Kidney (tissue), 14 donors: Measurements from ENCODE around the gene PITRM1. TPM values are rescaled to one million over a fixed set of nuclear protein-coding genes. Genes with fewer than 3 reads are reported as not detected.
"Not testable (repeated sequence)": the region's sequence is repeated elsewhere in the genome, so short reads cannot be mapped to it uniquely, and the experiment has no call there.

Experiments
- DNase-seq, 5 donors: peaks; one replicate each; pipeline ENCODE4 v3.0.0-alpha.2; 2013 to 2020
- FAIRE-seq: peaks from 2 replicates; lab custom pipeline; 2012; peaks lifted over from hg19 to GRCh38; lab: Jason Lieb, UNC
- H3K27ac ChIP-seq, 2 donors: one replicate each; pipeline ENCODE4 v1.7.0; 2013; ENCODE audit warnings: low read depth in 2 of 2, low read length in 2 of 2, inconsistent platforms in 1 of 2
- H3K27me3 ChIP-seq: one replicate; pipeline ENCODE4 v1.7.1; 2013; ENCODE audit warnings: low read length, inconsistent platforms; ENCODE audit not compliant: control insufficient read depth, insufficient read depth
- H3K36me3 ChIP-seq, 3 donors: one replicate each; pipeline versions ENCODE4 v1.7.0 to v1.7.1; 2013; ENCODE audit warnings: low read length in 3 of 3, control low read depth in 1 of 3, inconsistent platforms in 1 of 3; ENCODE audit not compliant: insufficient read depth in 3 of 3, control insufficient read depth in 2 of 3
- H3K4me1 ChIP-seq, 3 donors: one replicate each; pipeline versions ENCODE4 v1.7.0 to v1.7.1; 2013; ENCODE audit warnings: low read length in 3 of 3, inconsistent platforms in 1 of 3, low read depth in 1 of 3; ENCODE audit not compliant: control insufficient read depth in 2 of 3, insufficient read depth in 2 of 3
- H3K4me3 ChIP-seq, 3 donors: one replicate each; pipeline versions ENCODE4 v1.7.0 to v1.8.1; 2013; ENCODE audit warnings: low read length in 3 of 3, control low read depth in 1 of 3, inconsistent platforms in 1 of 3
- H3K9ac ChIP-seq, 3 donors: one replicate each; pipeline versions ENCODE4 v1.7.0 to v1.7.1; 2013; ENCODE audit warnings: low read length in 3 of 3, control low read depth in 1 of 3, inconsistent platforms in 1 of 3
- H3K9me3 ChIP-seq, 3 donors: one replicate each; pipeline versions ENCODE4 v1.7.0 to v1.7.1; 2013; ENCODE audit warnings: low read length in 3 of 3, control low read depth in 1 of 3, inconsistent platforms in 1 of 3; ENCODE audit not compliant: control insufficient read depth in 2 of 3, insufficient read depth in 1 of 3
- intact Hi-C: fragments of 100-400 bp; cut with DNase I; formaldehyde crosslinking; loops from one replicate; pipeline ENCODE4 v1.11.1; 2022
- polyA plus RNA-seq: library from polyadenylated mRNA; stranded (reverse); fragments of 350-450 nt; fragmentation: Illumina TruSeq; extraction: RNeasy Lipid Tissue Mini Kit (QIAGEN cat#74804); gene quantifications from one replicate; pipeline ENCODE4 v1.2.3, GENCODE V29; 2014; ENCODE audit warnings: low read depth, low replicate concordance; ENCODE audit not compliant: insufficient read depth
- total RNA-seq: library from RNA; stranded (reverse); fragmentation: NEBNext Ultra II Directional; extraction: Animal tissue kit (Norgen Biotek cat#: 25700); gene quantifications from one replicate; pipeline ENCODE4 v1.2.1, GENCODE V29; 2021
- TF ChIP-seq, protein P1 (sequence below): IDR thresholded peaks from 3 replicates; pipeline ENCODE4 v1.5.1; 2012; ENCODE audit warnings: mild to moderate bottlenecking, moderate library complexity, borderline replicate concordance; ENCODE audit not compliant: insufficient read depth; ENCODE audit errors: extremely low read depth
- donor health status: control.
- donor health status: control.
- donor health status: control.
- donor health status: control.
- donor health status: control.
- donor health status: DM: yes; HTN: yes; CAD: no.
- donor health status: Normal renal cell carcinoma (clear cell type).

The PITRM1 gene
- total and polyA plus RNA-seq, 2 donors from 2014 or later, result 28.8 to 60.7 TPM

DNA sequence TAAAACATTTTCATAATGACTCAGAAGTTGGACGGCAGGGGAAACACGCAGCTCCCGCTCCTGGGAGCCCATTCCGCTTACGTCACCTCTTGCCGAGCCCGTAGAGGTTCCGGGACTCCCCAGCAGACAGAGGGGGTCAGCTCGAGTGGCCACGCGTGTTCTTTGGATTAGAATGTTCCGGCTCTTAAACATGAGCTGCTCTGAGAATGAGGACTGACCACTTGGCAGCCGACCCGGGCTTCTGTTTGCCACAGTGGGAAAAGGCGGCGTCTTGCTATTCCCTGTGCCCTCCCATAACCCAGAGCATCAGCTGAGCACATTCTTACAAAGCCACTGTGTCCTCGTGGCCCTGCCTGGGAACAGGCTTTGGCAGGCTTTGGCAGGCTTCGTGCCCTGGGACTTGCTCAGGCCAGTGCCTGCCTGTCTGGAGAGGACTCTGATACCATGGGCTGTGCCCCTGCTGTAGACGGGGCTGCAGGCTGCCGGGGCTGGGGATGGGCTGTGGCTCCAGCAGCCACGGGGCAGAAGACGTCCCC, 65.1 kb downstream of the PITRM1 start:
- Histone ChIP-seq H3K9ac (peak overlapping the region in 1 of 3 donors; percentile 74), H3K4me3 (peak overlapping the region in 1 of 3 donors; percentile 19), H3K9me3 (no peaks in the 10 kb centered on the region), H3K27ac (peak overlapping the region; percentile 88 to 97), H3K27me3 (peaks cover 2% of the 10 kb centered on the region), H3K36me3 (peaks cover 2 to 7% (median 4%) of the 10 kb centered on the region in 3 donors), H3K4me1 (peaks cover 6 to 20% (median 12%) of the 10 kb centered on the region in 3 donors)
- DNase-seq (peak in 2 of 5 donors; percentile 41 to 96), FAIRE-seq (peak; percentile 67)
- TF ChIP-seq, protein P1, sequence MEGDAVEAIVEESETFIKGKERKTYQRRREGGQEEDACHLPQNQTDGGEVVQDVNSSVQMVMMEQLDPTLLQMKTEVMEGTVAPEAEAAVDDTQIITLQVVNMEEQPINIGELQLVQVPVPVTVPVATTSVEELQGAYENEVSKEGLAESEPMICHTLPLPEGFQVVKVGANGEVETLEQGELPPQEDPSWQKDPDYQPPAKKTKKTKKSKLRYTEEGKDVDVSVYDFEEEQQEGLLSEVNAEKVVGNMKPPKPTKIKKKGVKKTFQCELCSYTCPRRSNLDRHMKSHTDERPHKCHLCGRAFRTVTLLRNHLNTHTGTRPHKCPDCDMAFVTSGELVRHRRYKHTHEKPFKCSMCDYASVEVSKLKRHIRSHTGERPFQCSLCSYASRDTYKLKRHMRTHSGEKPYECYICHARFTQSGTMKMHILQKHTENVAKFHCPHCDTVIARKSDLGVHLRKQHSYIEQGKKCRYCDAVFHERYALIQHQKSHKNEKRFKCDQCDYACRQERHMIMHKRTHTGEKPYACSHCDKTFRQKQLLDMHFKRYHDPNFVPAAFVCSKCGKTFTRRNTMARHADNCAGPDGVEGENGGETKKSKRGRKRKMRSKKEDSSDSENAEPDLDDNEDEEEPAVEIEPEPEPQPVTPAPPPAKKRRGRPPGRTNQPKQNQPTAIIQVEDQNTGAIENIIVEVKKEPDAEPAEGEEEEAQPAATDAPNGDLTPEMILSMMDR, result no peak
- intact Hi-C loops, result no loop called here

DNA sequence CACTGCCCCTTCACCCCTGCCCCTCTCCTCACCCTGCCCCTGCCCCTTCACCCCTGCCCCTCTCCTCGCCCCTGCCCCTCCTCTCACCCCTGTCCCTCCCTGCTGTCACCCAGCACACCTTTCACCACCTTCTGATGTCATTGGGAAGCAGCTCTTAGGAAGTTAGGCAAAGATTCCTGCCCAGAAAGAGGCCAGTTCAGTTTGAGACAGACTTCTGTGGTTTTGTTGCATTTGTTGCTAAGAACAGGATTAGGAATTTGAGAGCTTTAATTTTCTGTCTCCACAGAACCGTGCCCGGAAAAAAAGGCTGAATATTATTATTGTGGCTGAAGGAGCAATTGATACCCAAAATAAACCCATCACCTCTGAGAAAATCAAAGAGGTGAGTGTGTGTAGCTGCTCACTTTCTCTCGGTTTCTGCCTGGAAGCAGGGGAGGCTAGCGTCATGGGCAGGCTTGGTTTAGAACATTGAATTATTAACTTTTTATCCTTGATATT, 65.6 kb downstream of the PITRM1 start:
- DNase-seq, result peak in 1 of 5 donors; percentile 52
- H3K27me3 ChIP-seq, result peaks cover 2% of the 10 kb centered on the region
- H3K9me3 ChIP-seq, result no peaks in the 10 kb centered on the region
- intact Hi-C loops, result no loop called here
- H3K27ac ChIP-seq, result peak overlapping the region; percentile 88 to 97
- FAIRE-seq, result no peak
- peaks cover 6 to 20% (median 12%) of the 10 kb centered on the region in 3 donors for H3K4me1 ChIP-seq
- H3K4me3 ChIP-seq, result peak overlapping the region in 2 of 3 donors; percentile 4 to 16
- H3K36me3 ChIP-seq, result peaks cover 0 to 4% (median 2%) of the 10 kb centered on the region in 3 donors
- TF ChIP-seq, protein P1, result no peak
- peak overlapping the region in 2 of 3 donors; percentile 34 to 61 for H3K9ac ChIP-seq

DNA sequence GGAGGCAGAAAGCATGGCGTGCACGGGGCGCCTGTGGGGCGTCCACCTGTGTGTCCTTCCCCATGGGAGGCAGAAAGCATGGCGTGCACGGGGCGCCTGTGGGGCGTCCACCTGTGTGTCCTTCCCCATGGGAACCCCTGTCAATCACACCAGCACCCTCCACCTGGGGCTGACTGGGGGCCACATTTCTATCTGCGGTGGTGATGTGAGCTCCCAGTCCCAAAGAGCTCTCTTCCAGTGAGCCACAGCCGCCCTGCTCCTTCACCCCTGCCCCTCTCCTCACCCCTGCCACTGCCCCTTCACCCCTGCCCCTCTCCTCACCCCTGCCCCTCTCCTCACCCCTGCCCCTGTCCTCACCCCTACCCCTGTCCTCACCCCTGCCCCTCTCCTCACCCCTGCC, 66.3 kb downstream of the PITRM1 start:
- H3K27me3 ChIP-seq, FAIRE-seq, intact Hi-C loops, H3K9me3 ChIP-seq, H3K36me3 ChIP-seq, H3K9ac ChIP-seq, H3K4me3 ChIP-seq: not testable (repeated sequence)
- Histone ChIP-seq H3K4me1 (peaks cover 6 to 20% (median 11%) of the 10 kb centered on the region in 3 donors), H3K27ac (peak overlapping the region; percentile 16 to 64)
- DNase-seq, result peak in 1 of 5 donors; percentile 50

DNA sequence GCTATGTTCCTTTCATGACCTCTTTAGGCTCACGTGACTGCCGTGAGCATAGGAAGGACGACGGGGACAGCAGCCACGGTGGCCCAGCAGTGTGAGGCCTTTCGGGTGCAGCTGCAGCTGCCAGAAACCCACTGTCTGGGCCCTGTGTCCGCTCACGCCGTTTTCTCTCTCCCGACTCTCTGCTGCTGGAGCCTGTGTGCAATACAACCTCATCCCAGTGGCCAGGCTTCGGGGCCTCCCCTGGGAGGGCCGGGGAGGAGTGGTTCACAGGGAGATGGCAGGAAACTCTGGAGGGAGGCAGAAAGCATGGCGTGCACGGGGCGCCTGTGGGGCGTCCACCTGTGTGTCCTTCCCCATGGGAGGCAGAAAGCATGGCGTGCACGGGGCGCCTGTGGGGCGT, 66.7 kb downstream of the PITRM1 start:
- Histone ChIP-seq H3K4me3 (no peak overlapping the region), H3K27ac (peak overlapping the region; percentile 62 to 64), H3K27me3 (peaks cover 2% of the 10 kb centered on the region), H3K9ac (no peak overlapping the region), H3K9me3 (no peaks in the 10 kb centered on the region), H3K36me3 (peaks cover 0 to 4% (median 2%) of the 10 kb centered on the region in 3 donors), H3K4me1 (peaks cover 3 to 20% (median 7%) of the 10 kb centered on the region in 3 donors)
- intact Hi-C loops, result no loop called here
- DNase-seq, result peak in 1 of 5 donors; percentile 55
- no peak for FAIRE-seq
- TF ChIP-seq, protein P1, result no peak
